Sigmoid colon (tissue), 7 donors: Measurements from ENCODE around the gene RAD51AP2. TPM values are rescaled to one million over a fixed set of nuclear protein-coding genes. Genes with fewer than 3 reads are reported as not detected.
"Not testable (repeated sequence)": the region's sequence is repeated elsewhere in the genome, so short reads cannot be mapped to it uniquely, and the experiment has no call there.

Experiments
- DNase-seq: peaks from one replicate; pipeline ENCODE4 v3.0.0-alpha.2; 2019
- H3K27ac ChIP-seq, 4 donors: fragments of 200-600 bp; sonication (generic); one replicate each; pipeline ENCODE4 v1.5.1; 2016 to 2019; ENCODE audit warnings: mild to moderate bottlenecking in 1 of 4
- H3K27me3 ChIP-seq, 3 donors: fragments of 200-600 bp; sonication (generic); one replicate each; pipeline ENCODE4 v1.5.1; 2019; ENCODE audit warnings: mild to moderate bottlenecking in 1 of 3
- H3K36me3 ChIP-seq, 4 donors: fragments of 200-600 bp; sonication (generic); one replicate each; pipeline ENCODE4 v1.5.1; 2016 to 2019
- H3K4me1 ChIP-seq, 4 donors: fragments of 200-600 bp; sonication (generic); one replicate each; pipeline ENCODE4 v1.5.1; 2017 to 2019
- H3K4me3 ChIP-seq, 4 donors: fragments of 200-600 bp; sonication (generic); one replicate each; pipeline ENCODE4 v1.5.1; 2017 to 2019; ENCODE audit warnings: mild to moderate bottlenecking in 2 of 4, moderate library complexity in 1 of 4
- H3K9me3 ChIP-seq, 4 donors: fragments of 200-600 bp in 3 of 4; sonication (generic) in 3 of 4; one replicate each; pipeline versions ENCODE4 v1.5.1 to v1.6.1; 2013 to 2019
- CTCF ChIP-seq, 4 experiments: fragments of 450-650 bp in 3 of 4; fragments of 200-600 bp in 1 of 4; IDR thresholded peaks; one replicate each; pipeline ENCODE4 v1.5.1; 2016 to 2019; ENCODE audit warnings: antibody characterized with exemption in 4 of 4, mild to moderate bottlenecking in 3 of 4, moderate library complexity in 2 of 4
- EP300 ChIP-seq, 4 donors: sonication (generic); formaldehyde crosslinking; IDR thresholded peaks; one replicate each; pipeline ENCODE4 v1.6.1; 2017; ENCODE audit warnings: antibody characterized with exemption in 4 of 4
- POLR2A ChIP-seq, 2 donors: fragments of 450-650 bp; IDR thresholded peaks; one replicate each; pipeline ENCODE4 v1.6.1; 2016; ENCODE audit warnings: antibody characterized with exemption in 2 of 2, mild to moderate bottlenecking in 2 of 2, moderate library complexity in 2 of 2
- POLR2AphosphoS5 ChIP-seq, 4 donors: sonication (generic); formaldehyde crosslinking; IDR thresholded peaks; one replicate each; pipeline ENCODE4 v1.6.1; 2017; ENCODE audit warnings: antibody characterized with exemption in 4 of 4
- WGBS, 2 donors: extraction: QIAGEN DNeasy Blood & Tissue Kit; methylation state at CpG; one replicate each; pipeline ENCODE4 v1.1.7; 2013; 5-methylcytosine and 5-hydroxymethylcytosine counted together
- intact Hi-C: fragments of 100-400 bp; cut with DNase I; formaldehyde crosslinking; loops from one replicate; pipeline ENCODE4 v1.15.1; 2023
- polyA plus RNA-seq, 3 donors: library from polyadenylated mRNA; stranded (reverse); fragments of 200-250 nt; gene quantifications; one replicate each; pipeline ENCODE4 v1.2.3, GENCODE V29; 2013
- total RNA-seq, 4 donors: library from RNA; depleted of rRNA; stranded (reverse); fragments of >200 nt; gene quantifications; one replicate each; pipeline ENCODE4 v1.1.0, GENCODE V29; 2016
- donor health status: healthy with polysubstance abuse.
- donor health status: Bipolar disorder and iron deficiency.
- donor health status: healthy.

RAD51AP2 gene
- total and polyA plus RNA-seq, 7 donors = 0.01 to 0.16 TPM; not detected in 5

GRCh38 chr2:17495590-17495989, 22.6 kb downstream of the RAD51AP2 start:
- Histone ChIP-seq H3K4me3 (no peak overlapping the region), H3K9me3 (no peaks in the 10 kb centered on the region), H3K27ac (no peak overlapping the region), H3K4me1 (no peaks in the 10 kb centered on the region), H3K27me3 (no peaks in the 10 kb centered on the region), H3K36me3 (no peaks in the 10 kb centered on the region)
- TF ChIP-seq CTCF (IDR thresholded peaks at IDR 0.05) (no peak), POLR2A (IDR thresholded peaks at IDR 0.05) (no peak), POLR2AphosphoS5 (IDR thresholded peaks at IDR 0.05) (no peak), EP300 (IDR thresholded peaks at IDR 0.05) (no peak)
- no peak for DNase-seq
- intact Hi-C loops = no loop called here
- 36 to 53% methylated on average over 1 of the region's 1 CpG for WGBS, 2 donors

GRCh38 chr2:17490165-17490564, 28.1 kb downstream of the RAD51AP2 start:
- H3K4me3 ChIP-seq, H3K27ac ChIP-seq, H3K36me3 ChIP-seq, intact Hi-C loops, H3K4me1 ChIP-seq, H3K27me3 ChIP-seq, H3K9me3 ChIP-seq, DNase-seq: not testable (repeated sequence)

GRCh38 chr2:17488610-17489009, 29.6 kb downstream of the RAD51AP2 start:
- DNase-seq, intact Hi-C loops, H3K36me3 ChIP-seq, H3K4me3 ChIP-seq, H3K4me1 ChIP-seq, H3K27ac ChIP-seq, H3K9me3 ChIP-seq, H3K27me3 ChIP-seq: not testable (repeated sequence)
- 73 to 90% methylated on average over 4 of the region's 4 CpGs for WGBS, 2 donors

- Histone ChIP-seq H3K4me1 (no peaks in the 10 kb centered on the region), H3K36me3 (no peaks in the 10 kb centered on the region), H3K9me3 (no peaks in the 10 kb centered on the region), H3K27ac (no peak overlapping the region), H3K4me3 (no peak overlapping the region), H3K27me3 (no peaks in the 10 kb centered on the region)
- intact Hi-C loops = no loop called here
- 63 to 90% methylated on average over 1 of the region's 1 CpG for WGBS, 2 donors
- no peak for DNase-seq
- TF ChIP-seq CTCF (IDR thresholded peaks at IDR 0.05) (no peak), POLR2A (IDR thresholded peaks at IDR 0.05) (no peak), POLR2AphosphoS5 (IDR thresholded peaks at IDR 0.05) (no peak), EP300 (IDR thresholded peaks at IDR 0.05) (no peak)
These were observed 34.7 kb downstream of the RAD51AP2 start for GRCh38 chr2:17483496-17483895.

GRCh38 chr2:17482651-17483050, 35.6 kb downstream of the RAD51AP2 start:
- Histone ChIP-seq H3K27me3 (no peaks in the 10 kb centered on the region), H3K4me3 (no peak overlapping the region), H3K36me3 (no peaks in the 10 kb centered on the region), H3K4me1 (no peaks in the 10 kb centered on the region), H3K9me3 (no peaks in the 10 kb centered on the region), H3K27ac (no peak overlapping the region)
- no peak for DNase-seq
- TF ChIP-seq POLR2A (IDR thresholded peaks at IDR 0.05) = no peak
- TF ChIP-seq CTCF (IDR thresholded peaks at IDR 0.05) = no peak
- TF ChIP-seq EP300 (IDR thresholded peaks at IDR 0.05) = no peak
- TF ChIP-seq POLR2AphosphoS5 (IDR thresholded peaks at IDR 0.05) = no peak
- 91 to 96% methylated on average over 2 of the region's 2 CpGs for WGBS, 2 donors
- intact Hi-C loops = no loop called here

GRCh38 chr2:17479875-17480274, 38.4 kb downstream of the RAD51AP2 start:
- WGBS, 2 donors = 92 to 96% methylated on average over 2 of the region's 2 CpGs
- intact Hi-C loops = no loop called here

More at GRCh38 chr2:17479875-17480274, 38.4 kb downstream of the RAD51AP2 start:
- H3K9me3 ChIP-seq = no peaks in the 10 kb centered on the region
- H3K27ac ChIP-seq = no peak overlapping the region
- H3K36me3 ChIP-seq = no peaks in the 10 kb centered on the region
- no peaks in the 10 kb centered on the region for H3K4me1 ChIP-seq
- TF ChIP-seq POLR2AphosphoS5 (IDR thresholded peaks at IDR 0.05) = no peak
- TF ChIP-seq CTCF (IDR thresholded peaks at IDR 0.05) = no peak
- TF ChIP-seq POLR2A (IDR thresholded peaks at IDR 0.05) = no peak
- TF ChIP-seq EP300 (IDR thresholded peaks at IDR 0.05) = no peak
- H3K4me3 ChIP-seq = no peak overlapping the region
- H3K27me3 ChIP-seq = no peaks in the 10 kb centered on the region
- no peak for DNase-seq
